ENCODE data around the gene SMARCD3.

Gene SMARCD3

GRCh38 chr7:151191544-151191943 lies 57.0 kb downstream of the SMARCD3 start:
- TF ChIP-seq CTCF (conservative IDR thresholded peaks at IDR 0.05; ENCODE audit: control insufficient read depth, insufficient read depth, low read depth, low read length), result no peak
- DNase-seq (ENCODE audit: low read depth), result no peak
- H3K4me3 ChIP-seq (ENCODE audit: control insufficient read depth, low read depth, low read length), result no peak overlapping the region

DNA sequence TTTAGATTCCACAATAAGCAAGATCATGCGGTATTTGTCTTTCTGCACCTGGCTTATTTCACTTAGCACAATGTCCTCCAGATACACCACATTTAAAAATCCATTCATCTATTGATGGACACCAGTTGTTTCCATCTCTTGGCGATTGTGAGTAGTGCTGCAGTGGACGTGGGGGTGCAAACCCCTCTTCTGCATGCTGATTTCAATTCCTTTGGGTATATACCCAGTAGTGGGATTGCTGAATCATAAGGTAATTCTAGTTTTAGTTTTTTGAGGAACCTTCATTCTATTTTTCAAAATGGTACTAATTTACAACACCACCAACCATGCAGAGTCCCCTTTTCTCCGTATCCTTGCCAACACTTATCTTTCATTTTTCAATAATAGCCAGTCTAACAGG lies 59.5 kb downstream of the SMARCD3 start:
- TF ChIP-seq CTCF (conservative IDR thresholded peaks at IDR 0.05; ENCODE audit: control insufficient read depth, insufficient read depth, low read depth, low read length), result no peak
- no peak overlapping the region for H3K4me3 ChIP-seq (ENCODE audit: control insufficient read depth, low read depth, low read length)
- no peak for DNase-seq (ENCODE audit: low read depth)

Measured in fibroblast of mammary gland (primary cell).